Measurements from ENCODE around the gene HMGA1.
"Not testable (repeated sequence)": the region's sequence is repeated elsewhere in the genome, so short reads cannot be mapped to it uniquely, and the experiment has no call there.

HMGA1 gene

GRCh38 chr6:34240329-34241248 is 3.9 kb downstream of the HMGA1 start:
- Histone ChIP-seq H3K27me3 (ENCODE audit: control insufficient read depth, insufficient read depth, low read length) (no peaks in the 10 kb centered on the region), H3K36me3 (ENCODE audit: control insufficient read depth, insufficient read depth, low read length) (peaks cover 47% of the 10 kb centered on the region), H3K4me3 (ENCODE audit: low read length) (0 out of 2 replicates have a peak overlapping the region, but pooled peaks have one; percentile 5), H3K4me1 (ENCODE audit: control insufficient read depth, insufficient read depth, low read length) (peaks cover 3% of the 10 kb centered on the region), H3K27ac (ENCODE audit: low read length) (no peak overlapping the region), H3K9me3 (ENCODE audit: control insufficient read depth, insufficient read depth, low read length) (no peaks in the 10 kb centered on the region)
- no peak for DNase-seq (ENCODE audit: low read depth, low spot score)
- no CpG with 5 or more reads among the region's 22 CpGs for WGBS (ENCODE audit: insufficient coverage, insufficient read length)

DNA sequence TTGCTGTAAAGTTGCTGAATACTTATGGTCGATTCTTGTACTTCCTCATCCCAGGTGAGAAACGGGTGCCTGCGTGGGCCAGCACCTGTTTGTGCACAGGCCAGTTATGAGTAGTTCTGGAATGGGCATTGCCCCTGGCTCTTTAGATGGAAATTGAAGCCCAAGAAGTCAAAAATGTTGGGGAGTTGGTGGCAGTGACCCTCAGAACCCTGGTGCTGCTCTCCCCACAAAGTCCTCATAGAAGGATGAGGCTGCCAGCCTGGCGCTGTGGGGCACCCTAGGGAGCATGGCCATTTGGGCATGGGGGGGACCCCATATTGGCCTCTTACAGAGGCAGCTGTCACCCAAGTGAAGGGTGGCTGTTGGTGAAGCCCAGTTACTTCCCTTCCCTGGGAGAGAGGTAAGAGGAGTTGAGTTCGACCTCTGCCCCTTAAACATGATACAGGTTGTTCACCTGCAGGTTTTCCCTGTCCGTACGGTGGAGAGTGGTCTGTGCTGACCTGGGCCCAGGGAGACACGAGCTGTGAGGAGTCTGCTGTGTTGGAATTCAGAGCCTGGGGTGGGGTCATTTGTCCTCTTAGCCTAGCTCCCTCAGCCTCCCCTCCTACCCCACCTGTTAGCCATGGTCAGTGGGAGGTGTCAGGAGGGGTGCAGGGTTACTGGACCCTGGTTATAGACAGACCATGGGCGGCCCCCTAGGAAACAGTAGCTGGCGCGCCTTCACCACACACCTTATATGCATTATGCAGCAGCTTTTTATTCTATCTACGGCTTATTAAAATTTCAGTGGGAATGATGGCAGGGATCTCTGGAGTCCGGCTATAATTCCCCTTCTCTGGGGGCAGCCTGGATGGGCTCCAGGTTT is 4.9 kb downstream of the HMGA1 start:
- DNase-seq (ENCODE audit: low read depth, low spot score): no peak
- WGBS (ENCODE audit: insufficient coverage, insufficient read length): no CpG with 5 or more reads among the region's 13 CpGs
- peaks cover 3% of the 10 kb centered on the region for H3K4me1 ChIP-seq (ENCODE audit: control insufficient read depth, insufficient read depth, low read length)
- H3K27me3 ChIP-seq (ENCODE audit: control insufficient read depth, insufficient read depth, low read length): no peaks in the 10 kb centered on the region
- no peak overlapping the region for H3K27ac ChIP-seq (ENCODE audit: low read length)
- H3K4me3 ChIP-seq (ENCODE audit: low read length): no peak overlapping the region
- H3K36me3 ChIP-seq (ENCODE audit: control insufficient read depth, insufficient read depth, low read length): peaks cover 47% of the 10 kb centered on the region
- no peaks in the 10 kb centered on the region for H3K9me3 ChIP-seq (ENCODE audit: control insufficient read depth, insufficient read depth, low read length)

DNA sequence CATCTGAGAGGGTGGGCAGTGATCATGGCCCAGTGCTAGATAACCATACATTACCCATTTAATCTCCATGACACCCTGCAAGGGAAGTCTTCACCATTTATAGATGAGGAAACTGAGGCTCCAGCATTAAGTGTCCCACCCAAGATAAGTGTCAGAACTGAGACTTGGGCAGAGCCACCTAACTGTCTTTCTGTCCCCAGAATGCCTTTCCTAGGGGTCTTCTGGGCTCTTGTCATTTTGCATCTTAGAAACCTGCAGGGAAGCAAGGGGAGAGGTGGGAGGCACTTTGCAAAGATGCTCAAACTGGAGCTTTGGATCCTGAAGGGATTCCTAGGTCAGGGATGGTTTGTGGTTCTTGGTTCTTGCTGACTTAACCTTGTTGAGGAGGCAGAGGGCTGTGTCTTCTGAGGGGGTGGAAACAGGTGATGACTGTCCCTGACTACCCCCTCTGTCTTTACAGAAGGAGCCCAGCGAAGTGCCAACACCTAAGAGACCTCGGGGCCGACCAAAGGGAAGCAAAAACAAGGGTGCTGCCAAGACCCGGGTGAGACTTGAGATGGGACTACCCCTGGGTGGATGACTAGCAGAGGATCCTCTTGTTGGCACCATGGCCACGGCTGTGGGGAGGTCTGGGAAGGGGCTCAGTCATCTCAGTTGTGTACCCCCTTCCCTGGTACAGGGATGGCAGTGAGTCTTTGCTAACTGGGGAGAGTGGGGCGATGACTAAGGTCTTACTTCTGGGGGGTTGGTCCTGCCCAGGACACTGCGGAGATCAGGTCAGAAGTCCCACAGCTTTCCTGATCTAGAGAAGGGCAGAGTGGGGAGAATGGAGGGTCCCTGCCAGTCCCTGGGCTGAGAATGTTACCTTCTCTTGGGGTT is 5.8 kb downstream of the HMGA1 start:
- no CpG with 5 or more reads among the region's 7 CpGs for WGBS (ENCODE audit: insufficient coverage, insufficient read length)
- no peak for DNase-seq (ENCODE audit: low read depth, low spot score)
- H3K27me3 ChIP-seq (ENCODE audit: control insufficient read depth, insufficient read depth, low read length): no peaks in the 10 kb centered on the region
- peaks cover 47% of the 10 kb centered on the region for H3K36me3 ChIP-seq (ENCODE audit: control insufficient read depth, insufficient read depth, low read length)
- H3K4me1 ChIP-seq (ENCODE audit: control insufficient read depth, insufficient read depth, low read length): peaks cover 3% of the 10 kb centered on the region
- no peak overlapping the region for H3K4me3 ChIP-seq (ENCODE audit: low read length)
- H3K9me3 ChIP-seq (ENCODE audit: control insufficient read depth, insufficient read depth, low read length): no peaks in the 10 kb centered on the region
- no peak overlapping the region for H3K27ac ChIP-seq (ENCODE audit: low read length)

DNA sequence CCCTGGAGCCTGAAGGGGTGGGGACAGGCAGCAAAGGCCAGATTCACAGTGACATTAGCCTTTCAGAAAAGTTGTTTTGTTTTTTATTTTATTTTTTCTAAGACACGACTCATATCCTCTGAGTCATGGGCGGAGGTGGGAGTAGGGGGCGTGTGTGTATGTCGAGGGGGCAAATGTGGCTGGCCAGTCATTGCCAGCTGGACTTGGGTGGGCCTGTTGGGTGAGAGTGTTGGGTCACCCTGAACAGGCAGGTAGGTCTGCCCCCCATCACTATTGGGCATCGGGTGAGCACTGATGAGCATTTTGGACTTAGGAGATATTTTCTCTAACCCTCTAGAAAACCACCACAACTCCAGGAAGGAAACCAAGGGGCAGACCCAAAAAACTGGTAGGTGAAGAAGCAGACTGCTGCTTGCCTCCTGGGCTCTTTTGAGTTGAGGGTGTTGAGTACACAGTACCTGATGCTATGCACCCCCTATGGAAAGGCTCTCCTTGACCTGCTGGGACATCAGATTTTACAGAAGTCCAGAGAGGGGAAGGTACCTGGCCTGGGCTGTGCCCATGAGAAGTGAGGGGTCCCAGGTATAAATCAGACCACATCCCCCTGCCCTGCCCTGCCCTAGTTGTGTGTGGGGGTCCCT is 6.6 kb downstream of the HMGA1 start:
- Histone ChIP-seq H3K4me3 (ENCODE audit: low read length) (no peak overlapping the region), H3K36me3 (ENCODE audit: control insufficient read depth, insufficient read depth, low read length) (peaks cover 47% of the 10 kb centered on the region), H3K4me1 (ENCODE audit: control insufficient read depth, insufficient read depth, low read length) (peaks cover 3% of the 10 kb centered on the region), H3K27me3 (ENCODE audit: control insufficient read depth, insufficient read depth, low read length) (no peaks in the 10 kb centered on the region), H3K27ac (ENCODE audit: low read length) (no peak overlapping the region), H3K9me3 (ENCODE audit: control insufficient read depth, insufficient read depth, low read length) (no peaks in the 10 kb centered on the region)
- WGBS (ENCODE audit: insufficient coverage, insufficient read length): no CpG with 5 or more reads among the region's 5 CpGs
- DNase-seq (ENCODE audit: low read depth, low spot score): no peak

GRCh38 chr6:34243901-34244884 is 7.5 kb downstream of the HMGA1 start:
- WGBS (ENCODE audit: insufficient coverage, insufficient read length): no CpG with 5 or more reads among the region's 19 CpGs
- Histone ChIP-seq H3K36me3 (ENCODE audit: control insufficient read depth, insufficient read depth, low read length) (peaks cover 47% of the 10 kb centered on the region), H3K27ac (ENCODE audit: low read length) (no peak overlapping the region), H3K4me3 (ENCODE audit: low read length) (no peak overlapping the region), H3K4me1 (ENCODE audit: control insufficient read depth, insufficient read depth, low read length) (peaks cover 3% of the 10 kb centered on the region), H3K9me3 (ENCODE audit: control insufficient read depth, insufficient read depth, low read length) (no peaks in the 10 kb centered on the region), H3K27me3 (ENCODE audit: control insufficient read depth, insufficient read depth, low read length) (no peaks in the 10 kb centered on the region)
- DNase-seq (ENCODE audit: low read depth, low spot score): no peak

- H3K36me3 ChIP-seq (ENCODE audit: control insufficient read depth, insufficient read depth, low read length): peaks cover 44% of the 10 kb centered on the region
- not testable (repeated sequence) for H3K9me3 ChIP-seq (ENCODE audit: control insufficient read depth, insufficient read depth, low read length)
These were observed 8.5 kb downstream of the HMGA1 start for GRCh38 chr6:34245032-34245760.

GRCh38 chr6:34245761-34246140 is 9.1 kb downstream of the HMGA1 start:
- not testable (repeated sequence) for H3K9me3 ChIP-seq (ENCODE audit: control insufficient read depth, insufficient read depth, low read length); H3K27ac ChIP-seq (ENCODE audit: low read length); H3K4me1 ChIP-seq (ENCODE audit: control insufficient read depth, insufficient read depth, low read length); DNase-seq (ENCODE audit: low read depth, low spot score); H3K27me3 ChIP-seq (ENCODE audit: control insufficient read depth, insufficient read depth, low read length); H3K4me3 ChIP-seq (ENCODE audit: low read length)
- H3K36me3 ChIP-seq (ENCODE audit: control insufficient read depth, insufficient read depth, low read length): peaks cover 38% of the 10 kb centered on the region
- no CpG with 5 or more reads among the region's 7 CpGs for WGBS (ENCODE audit: insufficient coverage, insufficient read length)

More at GRCh38 chr6:34245032-34245760, 8.5 kb downstream of the HMGA1 start:
- not testable (repeated sequence) for H3K27me3 ChIP-seq (ENCODE audit: control insufficient read depth, insufficient read depth, low read length); H3K4me1 ChIP-seq (ENCODE audit: control insufficient read depth, insufficient read depth, low read length); H3K4me3 ChIP-seq (ENCODE audit: low read length); DNase-seq (ENCODE audit: low read depth, low spot score); H3K27ac ChIP-seq (ENCODE audit: low read length)
- WGBS (ENCODE audit: insufficient coverage, insufficient read length): no CpG with 5 or more reads among the region's 13 CpGs

DNA sequence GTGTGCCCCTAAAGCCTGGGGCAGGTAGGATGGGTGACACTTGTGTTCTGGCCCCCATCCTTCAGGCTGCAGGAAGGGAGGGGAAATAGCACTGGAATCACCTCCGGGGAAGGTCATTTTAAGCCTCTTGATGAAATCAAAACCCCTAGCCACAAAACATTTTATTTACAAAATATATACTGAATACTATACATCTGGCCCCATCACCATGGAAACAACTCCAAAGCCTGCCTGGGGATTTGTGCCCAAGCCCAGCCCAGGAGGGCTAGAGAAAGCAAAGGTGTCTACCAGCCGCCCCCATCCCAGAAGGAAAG is 9.5 kb downstream of the HMGA1 start:
- H3K9me3 ChIP-seq (ENCODE audit: control insufficient read depth, insufficient read depth, low read length): no peaks in the 10 kb centered on the region
- H3K4me3 ChIP-seq (ENCODE audit: low read length): no peak overlapping the region
- H3K36me3 ChIP-seq (ENCODE audit: control insufficient read depth, insufficient read depth, low read length): peaks cover 35% of the 10 kb centered on the region
- no CpG with 5 or more reads among the region's 2 CpGs for whole genome bisulfite sequencing (ENCODE audit: insufficient coverage, insufficient read length)
- no peak overlapping the region for H3K27ac ChIP-seq (ENCODE audit: low read length)
- H3K27me3 ChIP-seq (ENCODE audit: control insufficient read depth, insufficient read depth, low read length): no peaks in the 10 kb centered on the region
- DNase-seq (ENCODE audit: low read depth, low spot score): no peak
- peaks cover 2% of the 10 kb centered on the region for H3K4me1 ChIP-seq (ENCODE audit: control insufficient read depth, insufficient read depth, low read length)

All from iPS DF 6.9 (cell line).